SKM-1 treated with dmso at 0.1 percent for 144 hours (cell line): Measurements from ENCODE around the gene CALM1.

Experiments used
- DNase-seq: peaks from one replicate; lab custom pipeline; 2025; ENCODE audit not compliant: unreplicated experiment; lab: John Stamatoyannopoulos, UW

The CALM1 gene

GRCh38 chr14:90396341-90397339 lies at the start of gene CALM1:
Gene CALM1, plus strand, starts transcription at chr14:90397029. Its CDS starts 202 bp downstream, at chr14:90397231.
- DNase-seq: peak; percentile 36

GRCh38 chr14:90348270-90348669 lies 48.6 kb upstream of the CALM1 start:
- DNase-seq: no peak

GRCh38 chr14:90349739-90350138 lies 47.1 kb upstream of the CALM1 start:
- DNase-seq: no peak

DNA sequence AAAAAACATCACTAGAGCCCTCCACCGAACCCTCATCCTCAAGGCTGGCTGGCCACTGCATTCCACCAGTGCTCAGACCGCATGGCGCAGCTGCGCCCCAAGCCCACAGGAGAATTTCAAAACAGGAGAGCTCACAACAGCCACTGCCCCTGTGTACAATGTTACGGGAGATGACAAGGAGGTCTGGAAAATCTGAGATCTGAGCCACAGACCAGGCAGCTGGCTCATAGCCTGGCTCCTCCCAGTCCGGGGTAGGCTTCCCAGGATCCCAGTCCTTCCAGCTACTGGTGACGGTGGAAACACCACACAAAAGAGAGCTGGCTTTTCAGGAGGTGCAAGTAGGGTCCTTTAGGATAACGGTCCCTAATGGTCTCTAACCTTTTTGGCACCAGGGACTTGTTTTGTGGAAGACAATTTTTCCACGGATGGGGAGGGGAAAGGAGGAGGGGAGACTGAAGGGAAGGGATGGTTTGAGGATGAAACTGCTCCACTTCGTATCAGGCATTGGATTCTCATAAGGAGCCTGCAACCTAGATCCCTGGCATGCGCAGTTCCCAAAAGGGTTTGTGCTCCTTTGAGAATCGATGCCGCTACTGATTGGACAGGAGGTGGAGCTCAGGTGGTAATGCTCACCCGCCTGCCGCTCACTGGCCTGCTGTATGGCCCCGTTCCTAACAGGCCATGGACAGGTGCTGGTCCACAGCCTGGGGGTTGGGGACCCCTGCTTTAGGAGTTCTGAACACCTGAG lies 42.1 kb upstream of the CALM1 start:
- no peak for DNase-seq

- no peak for DNase-seq
Measured at GRCh38 chr14:90355540-90356518, 41.0 kb upstream of the CALM1 start.

GRCh38 chr14:90356925-90357324 lies 39.9 kb upstream of the CALM1 start:
- DNase-seq: no peak

DNA sequence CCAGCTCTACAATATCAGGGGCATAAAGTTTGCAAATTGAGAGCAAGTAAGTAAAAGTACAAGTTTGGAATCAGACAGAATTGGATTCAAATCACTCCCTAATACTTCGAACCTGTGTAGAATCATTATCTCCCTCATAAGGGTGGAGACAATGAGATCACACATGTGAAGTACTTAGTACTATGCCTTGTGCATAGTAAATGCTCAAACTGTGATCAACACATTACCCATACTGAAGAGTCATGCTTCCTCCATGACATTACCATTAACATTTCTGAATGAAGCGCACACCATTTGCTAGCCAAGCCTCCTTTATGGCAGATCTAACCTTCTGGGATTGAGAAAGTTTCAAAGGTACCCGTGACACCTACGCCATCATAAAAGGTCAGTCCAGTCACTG lies 38.5 kb upstream of the CALM1 start:
- DNase-seq: no peak

- no peak for DNase-seq
Measured at GRCh38 chr14:90361865-90362557, 34.8 kb upstream of the CALM1 start.

DNA sequence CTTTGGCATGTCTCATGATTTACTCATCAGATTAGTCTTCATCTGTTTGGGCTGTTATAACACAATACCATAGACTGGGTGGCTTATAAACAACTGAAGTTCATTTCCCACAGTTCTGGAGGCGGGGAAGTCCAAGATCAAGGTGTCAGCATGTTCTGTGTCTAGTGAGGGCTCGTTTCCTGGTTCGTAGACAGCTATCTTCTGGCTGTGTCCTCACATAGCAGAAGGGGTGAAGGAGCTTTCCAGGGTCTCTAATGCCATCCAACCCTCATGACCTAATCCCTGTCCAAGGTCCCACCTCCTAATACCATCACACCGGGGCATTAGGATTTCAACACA lies 34.3 kb upstream of the CALM1 start:
- DNase-seq: no peak

GRCh38 chr14:90368946-90369721 lies 27.7 kb upstream of the CALM1 start:
- DNase-seq: no peak

DNA sequence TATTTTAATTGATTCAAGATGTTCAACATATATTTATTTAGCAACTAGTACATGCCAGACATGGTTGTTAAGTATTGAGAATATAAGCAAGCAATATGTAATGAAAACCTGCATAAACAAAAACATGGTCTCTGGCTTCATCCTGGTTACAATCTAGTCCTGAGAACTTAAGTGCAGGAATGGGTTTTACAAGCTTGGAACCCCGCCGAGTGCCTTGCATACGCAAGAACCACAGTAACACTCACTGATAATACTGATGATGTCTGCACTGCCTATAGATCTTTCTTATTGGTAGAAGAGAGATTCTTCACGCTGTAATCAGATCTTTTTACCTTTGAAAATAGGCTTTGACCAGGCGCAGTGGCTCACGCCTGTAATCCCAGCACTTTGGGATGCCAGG lies 22.9 kb upstream of the CALM1 start:
- DNase-seq: no peak

DNA sequence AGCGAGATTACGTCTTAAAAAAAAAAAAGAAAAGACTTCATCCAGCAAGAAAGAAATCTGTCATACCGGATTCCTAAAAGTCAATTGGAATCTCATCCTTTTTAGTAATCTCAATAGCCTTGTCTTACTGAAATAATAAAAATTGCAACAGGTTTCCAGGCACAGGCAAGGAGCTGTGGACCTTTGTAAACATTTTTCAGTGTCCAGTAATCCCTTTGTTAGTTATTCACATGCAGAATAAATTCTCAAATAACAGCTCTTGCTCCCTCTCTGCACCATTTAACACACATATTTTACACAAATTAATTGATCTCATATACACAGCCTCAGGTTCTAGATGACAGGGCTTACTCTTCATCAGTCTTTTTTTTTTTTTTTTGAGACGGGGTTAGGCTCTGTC lies 22.0 kb upstream of the CALM1 start:
- no peak for DNase-seq

DNA sequence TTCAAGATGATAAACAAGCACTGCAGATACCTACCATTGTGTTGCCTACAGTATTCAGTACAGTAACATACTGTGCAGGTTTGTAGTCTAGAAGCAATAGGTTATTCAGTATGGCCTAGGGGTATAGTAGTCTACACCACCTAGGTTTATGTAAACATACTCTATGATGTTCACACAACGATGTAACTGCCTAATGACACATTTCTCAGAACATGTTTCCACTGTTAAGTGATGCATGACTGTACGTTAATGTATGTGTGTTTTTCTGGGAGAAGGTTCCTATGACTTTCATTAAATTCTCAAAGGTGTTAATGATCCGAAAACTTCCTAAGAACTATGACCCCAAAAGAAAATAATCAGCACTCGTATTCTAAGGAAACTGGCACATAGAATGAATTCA lies 20.9 kb upstream of the CALM1 start:
- no peak for DNase-seq

GRCh38 chr14:90378249-90378648 lies 18.6 kb upstream of the CALM1 start:
- no peak for DNase-seq

DNA sequence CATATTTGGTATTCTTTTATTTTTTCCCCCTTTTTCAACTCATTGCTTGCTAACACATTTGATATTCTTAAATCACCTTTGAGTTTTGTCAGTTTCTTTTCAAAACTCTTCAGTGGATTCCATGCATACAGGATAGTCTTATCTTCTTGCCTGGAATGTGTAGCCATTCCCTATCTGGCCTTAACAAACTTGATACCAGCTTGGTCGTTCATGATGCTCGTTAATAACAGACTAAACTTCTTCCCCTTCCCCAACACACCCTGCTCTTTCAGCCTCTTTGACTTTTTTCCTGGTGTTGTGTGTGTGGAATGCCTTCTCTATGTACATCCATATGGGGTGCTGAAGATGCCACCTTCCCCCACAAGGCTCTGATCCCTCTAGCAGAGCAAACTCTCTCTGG lies 17.7 kb upstream of the CALM1 start:
- DNase-seq: no peak

- no peak for DNase-seq
Measured at GRCh38 chr14:90381011-90381786, 15.6 kb upstream of the CALM1 start.

DNA sequence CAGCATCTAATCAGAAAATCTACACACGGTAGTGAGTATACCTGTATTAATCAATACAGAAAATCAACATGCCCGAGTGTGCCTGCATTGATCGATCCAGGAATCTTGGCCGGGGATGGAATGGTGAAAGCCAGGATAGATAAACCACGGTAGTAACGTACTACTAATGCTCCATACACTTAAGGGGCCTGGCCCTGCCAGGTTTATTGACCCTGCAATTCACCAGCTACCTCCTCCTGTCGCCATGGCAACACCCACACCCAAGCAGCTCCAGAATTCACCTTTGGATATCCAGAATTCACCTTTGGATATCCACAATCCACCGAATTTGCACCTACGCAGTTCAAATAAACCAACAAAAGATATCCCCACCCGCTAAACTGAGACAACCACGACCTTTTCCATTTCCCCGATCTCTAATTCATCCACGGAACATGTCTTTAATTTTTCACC lies 14.8 kb upstream of the CALM1 start:
- no peak for DNase-seq

GRCh38 chr14:90382491-90383125 lies 14.2 kb upstream of the CALM1 start:
- DNase-seq: no peak
